GM12892 (cell line): Measurements from ENCODE around the gene KIF5B.

Source experiments
- POLR2AphosphoS5 ChIP-seq: IDR thresholded peaks from 2 replicates; pipeline ENCODE4 v1.6.1; 2011; ENCODE audit warnings: low read depth, low read length, control low read depth
- TAF1 ChIP-seq: IDR thresholded peaks from 2 replicates; pipeline ENCODE4 v1.6.1; 2011; ENCODE audit warnings: low read depth, mild to moderate bottlenecking, control low read depth, low read length, borderline replicate concordance

DNA sequence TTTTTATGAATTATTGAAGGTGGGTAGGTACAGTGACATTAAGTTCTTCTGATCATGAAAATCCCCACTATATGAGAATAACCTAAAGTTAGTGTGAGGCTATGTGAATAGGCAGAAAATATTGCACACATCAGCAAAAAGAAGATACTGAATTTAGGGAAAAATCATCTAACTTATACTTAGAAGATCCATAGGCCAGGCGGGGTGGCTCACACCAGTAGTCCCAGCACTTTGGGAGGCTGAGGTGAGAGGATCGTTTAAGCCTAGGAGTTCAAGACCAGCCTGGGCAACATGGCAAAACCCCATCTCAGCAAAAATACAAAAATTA is 78.1 kb downstream of the KIF5B start:
- TF ChIP-seq POLR2AphosphoS5 (no peak), TAF1 (no peak)
